Astrocyte (in vitro differentiated cells and primary cell): ENCODE data around the gene CABCOCO1.
"Not testable (repeated sequence)": the region's sequence is repeated elsewhere in the genome, so short reads cannot be mapped to it uniquely, and the experiment has no call there.

Source experiments
- EZH2 ChIP-seq: IDR thresholded peaks from 2 replicates; pipeline ENCODE4 v1.6.1; 2012; ENCODE audit warnings: mild to moderate bottlenecking, low read length, inconsistent platforms; ENCODE audit not compliant: insufficient read depth
- TF ChIP-seq, protein P1 (sequence below): IDR thresholded peaks from 2 replicates; pipeline ENCODE4 v1.5.1; 2011; ENCODE audit warnings: low read depth, mild to moderate bottlenecking, inconsistent platforms, low read length, moderate library complexity; ENCODE audit not compliant: insufficient read depth

DNA sequence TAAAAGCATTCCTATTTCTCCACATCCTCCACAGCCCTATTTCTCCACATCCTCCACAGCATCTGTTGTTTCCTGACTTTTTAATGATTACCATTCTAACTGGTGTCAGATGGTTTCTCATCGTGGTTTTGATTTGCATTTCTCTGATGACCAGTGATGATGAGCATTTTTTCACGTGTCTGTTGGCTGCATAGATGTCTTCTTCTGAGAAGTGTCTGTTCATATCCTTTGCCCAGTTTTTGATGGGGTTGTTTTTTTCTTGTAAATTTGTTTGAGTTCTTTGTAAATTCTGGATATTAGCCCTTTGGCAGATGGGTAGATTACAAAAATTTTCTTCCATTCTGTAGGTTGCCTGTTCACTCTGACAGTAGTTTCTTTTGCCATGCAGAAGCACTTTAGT lies 49.4 kb downstream of the CABCOCO1 start:
- not testable (repeated sequence) for TF ChIP-seq EZH2
- TF ChIP-seq, protein P1, sequence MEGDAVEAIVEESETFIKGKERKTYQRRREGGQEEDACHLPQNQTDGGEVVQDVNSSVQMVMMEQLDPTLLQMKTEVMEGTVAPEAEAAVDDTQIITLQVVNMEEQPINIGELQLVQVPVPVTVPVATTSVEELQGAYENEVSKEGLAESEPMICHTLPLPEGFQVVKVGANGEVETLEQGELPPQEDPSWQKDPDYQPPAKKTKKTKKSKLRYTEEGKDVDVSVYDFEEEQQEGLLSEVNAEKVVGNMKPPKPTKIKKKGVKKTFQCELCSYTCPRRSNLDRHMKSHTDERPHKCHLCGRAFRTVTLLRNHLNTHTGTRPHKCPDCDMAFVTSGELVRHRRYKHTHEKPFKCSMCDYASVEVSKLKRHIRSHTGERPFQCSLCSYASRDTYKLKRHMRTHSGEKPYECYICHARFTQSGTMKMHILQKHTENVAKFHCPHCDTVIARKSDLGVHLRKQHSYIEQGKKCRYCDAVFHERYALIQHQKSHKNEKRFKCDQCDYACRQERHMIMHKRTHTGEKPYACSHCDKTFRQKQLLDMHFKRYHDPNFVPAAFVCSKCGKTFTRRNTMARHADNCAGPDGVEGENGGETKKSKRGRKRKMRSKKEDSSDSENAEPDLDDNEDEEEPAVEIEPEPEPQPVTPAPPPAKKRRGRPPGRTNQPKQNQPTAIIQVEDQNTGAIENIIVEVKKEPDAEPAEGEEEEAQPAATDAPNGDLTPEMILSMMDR: not testable (repeated sequence)
